GM18867 (cell line): ENCODE data around the gene TMEM63C.

ENCODE experiments used
- ATAC-seq: cut with Tn5 transposase; IDR thresholded peaks from one replicate; pipeline ENCODE4 v1.9.1; 2021; ENCODE audit warnings: mild to moderate bottlenecking, moderate library complexity; ENCODE audit not compliant: unreplicated experiment

Gene TMEM63C

DNA sequence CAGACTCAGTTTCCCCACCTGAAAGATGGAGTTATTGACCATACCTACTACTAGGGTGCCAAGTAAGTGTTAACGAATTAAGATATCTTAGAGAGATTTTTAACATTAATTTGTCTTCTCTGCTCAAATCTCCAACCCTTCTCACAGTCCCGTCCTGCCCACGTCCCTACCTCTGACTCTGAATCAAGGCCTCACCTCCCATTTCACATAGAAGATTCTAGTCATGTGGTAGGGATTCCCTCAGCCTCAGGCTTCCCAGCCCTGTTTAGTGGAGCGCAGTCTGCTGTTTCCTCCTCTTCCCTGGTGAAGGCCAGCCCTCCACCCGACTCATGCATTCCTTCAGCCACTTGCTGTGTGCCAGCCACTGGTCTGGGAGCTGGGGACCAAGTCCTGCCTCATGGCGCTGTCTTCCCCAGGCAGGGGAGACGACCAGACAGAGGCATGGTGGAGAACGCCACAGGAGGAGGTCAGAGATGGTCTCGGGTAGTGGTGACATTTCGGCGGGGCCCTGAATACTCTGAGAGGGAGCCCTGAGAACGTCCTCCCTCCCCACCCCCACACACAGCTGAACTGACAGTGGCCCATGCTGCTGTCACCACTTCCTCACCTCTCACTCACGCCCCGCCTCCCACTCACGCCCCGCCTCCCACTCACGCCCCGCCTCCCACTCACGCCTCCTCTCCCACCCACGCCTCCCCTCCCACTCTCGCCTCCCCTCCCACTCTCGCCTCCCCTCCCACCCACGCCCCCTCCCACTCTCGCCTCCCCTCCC, 38.8 kb downstream of the TMEM63C start:
- ATAC-seq = no peak

DNA sequence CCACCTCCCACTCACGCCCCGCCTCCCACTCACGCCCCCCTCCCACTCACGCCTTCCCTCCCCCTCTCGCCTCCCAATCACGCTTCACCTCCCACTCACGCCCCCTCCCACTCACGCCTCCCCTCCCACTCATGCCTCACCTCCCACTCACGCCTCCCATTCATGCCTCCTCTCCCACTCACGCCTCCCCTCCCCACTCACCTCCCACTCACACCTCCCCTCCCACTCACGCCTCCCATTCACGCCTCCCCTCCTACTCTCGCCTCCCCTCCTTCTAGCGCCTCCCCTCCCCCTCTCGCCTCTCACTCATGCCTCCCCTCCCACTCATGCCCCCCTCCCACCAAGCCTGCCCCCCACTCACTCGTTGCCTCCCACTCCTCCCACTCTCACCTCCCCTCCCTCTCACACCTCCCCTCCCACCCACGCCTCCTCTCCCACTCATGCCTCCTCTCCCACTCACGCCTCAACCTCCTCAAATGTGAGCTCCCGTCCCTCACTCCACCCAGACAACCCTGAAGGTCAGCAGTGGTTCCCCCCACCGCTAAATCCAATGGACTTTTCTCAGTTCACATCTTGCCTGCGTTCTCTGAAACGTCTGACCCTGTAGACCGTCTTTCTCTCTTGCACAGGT, 39.8 kb downstream of the TMEM63C start:
- ATAC-seq = no peak

DNA sequence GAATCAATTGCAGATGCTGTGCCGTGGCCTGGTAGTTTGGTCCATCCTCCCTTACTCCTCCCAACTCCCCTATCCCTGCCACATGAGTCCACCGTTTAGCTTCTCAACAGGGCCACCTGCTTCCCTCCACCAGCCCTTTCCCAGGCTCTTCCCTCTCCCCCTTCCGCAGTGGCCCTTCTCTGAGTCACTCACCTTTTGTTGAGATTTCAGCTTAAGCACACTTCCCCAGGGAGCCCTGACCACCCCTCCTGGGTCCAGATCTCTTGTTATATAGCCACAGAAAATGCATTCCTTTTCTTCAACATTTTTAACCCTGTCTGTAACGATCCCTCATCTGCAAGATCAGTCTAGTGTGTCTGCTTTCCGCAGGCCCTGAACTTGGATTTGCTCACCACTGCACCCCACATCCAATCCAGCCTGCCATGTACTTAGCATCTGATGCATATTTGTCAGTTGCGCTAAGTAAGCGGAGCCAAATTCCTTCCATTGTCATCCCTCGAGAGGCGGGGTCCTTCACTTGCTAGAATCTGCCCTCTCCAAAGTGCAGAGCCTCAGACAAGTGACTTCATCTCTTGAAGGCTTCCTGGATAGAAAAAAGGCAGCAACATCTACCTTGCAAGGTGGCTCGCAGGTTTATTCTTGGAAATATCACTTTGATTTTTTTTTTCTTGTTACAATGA, 41.1 kb downstream of the TMEM63C start:
- no peak for ATAC-seq

DNA sequence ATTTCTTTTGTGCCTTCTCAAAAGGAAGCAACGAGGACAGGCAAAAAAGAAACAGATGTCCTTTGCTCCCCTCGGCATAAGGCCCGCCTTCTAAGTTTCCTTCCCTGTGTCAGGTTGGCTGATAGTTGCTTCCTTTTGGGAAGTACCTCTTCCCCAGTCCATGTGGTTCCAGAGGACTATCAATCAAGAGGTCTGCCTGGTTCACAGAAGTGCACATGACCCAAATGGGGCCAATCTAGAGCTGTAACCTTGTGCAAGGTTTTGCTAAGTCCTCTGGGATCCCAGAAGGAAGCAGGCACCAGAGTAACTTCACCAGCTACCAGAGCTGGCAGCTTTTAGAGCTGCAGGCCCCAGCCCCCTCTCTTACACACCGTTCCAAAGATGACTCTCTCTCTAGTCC, 42.6 kb downstream of the TMEM63C start:
- ATAC-seq = no peak

DNA sequence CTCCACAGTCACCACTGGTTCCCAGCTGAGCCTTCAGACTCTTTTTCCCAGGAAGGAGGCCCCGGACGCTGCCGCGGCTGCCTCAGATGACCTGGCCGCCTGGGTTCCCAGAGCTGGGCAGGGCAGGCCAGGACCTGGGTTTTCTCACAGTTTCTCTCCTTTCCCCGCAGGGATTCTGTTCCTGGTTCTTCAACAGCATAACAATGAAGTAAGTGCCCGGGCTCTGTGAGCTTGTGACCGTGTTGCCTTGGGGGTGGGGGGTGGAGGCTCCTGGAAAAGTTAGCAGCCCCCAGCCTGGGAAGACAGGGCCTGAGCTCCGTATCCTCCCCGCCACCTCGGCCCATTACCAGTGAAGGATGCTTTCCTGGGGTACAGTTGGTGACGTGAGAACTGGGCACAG, 43.7 kb downstream of the TMEM63C start:
- no peak for ATAC-seq

DNA sequence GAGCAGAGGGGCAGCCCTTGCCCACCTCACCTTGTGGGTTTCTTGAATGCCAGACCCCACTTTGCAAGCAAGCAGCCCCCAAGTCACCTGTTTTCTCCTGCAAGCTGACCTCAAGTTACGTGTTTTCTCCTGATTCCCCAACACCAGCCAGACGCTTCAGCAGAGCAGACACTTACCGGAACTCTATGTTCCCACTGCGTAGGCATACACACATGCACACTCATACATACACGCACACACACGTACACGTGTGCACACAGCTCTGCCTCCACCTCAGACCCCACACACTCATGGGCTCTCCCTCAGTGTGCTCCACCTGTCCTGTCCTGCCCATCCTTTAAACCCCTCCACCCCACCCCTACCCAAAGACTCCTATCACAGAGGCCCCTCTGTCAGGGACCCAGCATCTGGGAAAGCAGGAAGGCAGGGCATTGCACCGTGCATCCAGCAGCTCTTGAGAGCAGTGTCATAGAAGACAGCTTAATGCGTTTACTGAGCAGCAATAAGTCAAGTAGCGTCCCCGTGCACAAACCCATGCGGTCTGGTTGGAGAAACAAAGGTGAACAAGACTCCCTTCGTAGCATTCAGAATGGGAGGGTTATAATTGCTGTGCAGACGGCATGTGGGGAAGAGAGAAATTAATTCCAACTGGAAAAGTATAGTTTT, 44.4 kb downstream of the TMEM63C start:
- ATAC-seq = no peak

DNA sequence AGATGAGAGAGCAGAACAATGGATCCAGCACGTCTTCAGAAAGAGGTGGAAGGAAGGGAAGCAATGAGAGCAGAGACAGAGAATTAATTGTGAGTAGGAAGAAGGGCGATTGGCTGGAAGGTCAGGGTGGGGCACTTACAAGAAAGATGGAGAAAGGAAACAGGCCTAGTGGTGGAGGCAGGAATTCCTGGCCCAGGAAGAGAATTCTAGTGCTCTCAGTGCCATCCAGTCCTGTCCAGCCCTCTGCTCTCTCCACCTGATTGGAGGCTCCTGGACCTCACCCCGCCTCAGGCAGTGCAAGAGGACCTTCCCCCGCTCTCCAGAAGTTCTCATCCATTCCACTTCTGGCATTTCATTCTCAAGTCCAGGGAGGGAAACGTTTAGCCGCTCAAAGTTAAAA, 46.5 kb downstream of the TMEM63C start:
- ATAC-seq = no peak

DNA sequence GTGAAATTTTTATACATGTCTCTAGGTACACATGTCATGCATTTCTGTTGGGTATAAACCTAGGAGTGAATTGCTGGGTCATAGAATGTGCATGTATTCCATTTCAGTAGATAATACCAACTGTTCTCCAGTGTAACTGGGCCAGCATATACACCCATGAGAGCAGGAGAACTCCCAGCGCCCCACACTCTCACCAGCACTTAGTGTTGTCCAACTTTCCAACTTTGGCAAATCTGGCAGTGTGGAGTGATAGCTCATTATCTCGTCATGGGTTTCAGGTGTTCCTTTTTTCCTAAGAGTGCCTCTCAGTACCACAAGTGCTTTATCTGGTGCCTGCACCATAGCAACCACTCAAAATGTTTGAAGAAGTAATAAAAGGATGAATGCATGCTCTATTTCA, 49.3 kb downstream of the TMEM63C start:
- ATAC-seq = no peak

DNA sequence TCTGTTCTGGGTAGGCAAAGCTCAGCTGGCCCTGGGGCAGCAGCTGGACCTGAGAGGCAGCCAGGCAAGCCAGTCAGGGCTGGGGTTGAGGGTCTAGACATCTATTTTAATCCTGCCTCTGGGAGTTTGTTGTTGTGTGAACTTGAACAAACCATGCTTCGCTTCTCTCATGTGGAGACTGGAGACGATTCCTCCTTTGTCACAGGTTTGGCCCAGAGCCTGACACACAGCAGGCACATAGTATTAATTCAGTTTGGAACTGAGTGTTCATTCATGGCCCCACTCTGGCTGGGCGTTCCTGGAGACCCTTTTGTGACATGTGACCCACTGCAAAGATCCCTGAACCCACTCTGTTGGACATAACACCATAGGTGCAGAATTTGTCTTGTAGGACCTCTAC, 50.1 kb downstream of the TMEM63C start:
- ATAC-seq = no peak

DNA sequence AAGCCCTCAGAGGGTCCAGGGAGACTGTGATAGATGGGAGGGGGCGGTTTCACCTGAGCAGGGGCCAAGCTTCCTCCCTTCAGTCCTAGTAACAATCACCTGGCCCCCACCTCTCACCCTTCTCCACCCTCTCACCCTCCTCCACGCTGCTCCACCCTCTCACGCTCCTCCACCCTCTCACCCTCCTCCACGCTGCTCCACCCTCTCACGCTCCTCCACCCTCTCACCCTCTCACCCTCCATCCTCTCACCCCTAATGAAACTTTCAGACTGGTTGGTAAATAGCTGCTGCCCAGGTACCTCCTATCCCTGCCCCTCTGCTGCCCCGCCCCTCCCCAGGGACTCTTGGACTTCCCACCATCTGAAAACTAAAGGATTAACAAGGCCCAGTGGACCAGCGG, 55.2 kb downstream of the TMEM63C start:
- ATAC-seq = no peak

DNA sequence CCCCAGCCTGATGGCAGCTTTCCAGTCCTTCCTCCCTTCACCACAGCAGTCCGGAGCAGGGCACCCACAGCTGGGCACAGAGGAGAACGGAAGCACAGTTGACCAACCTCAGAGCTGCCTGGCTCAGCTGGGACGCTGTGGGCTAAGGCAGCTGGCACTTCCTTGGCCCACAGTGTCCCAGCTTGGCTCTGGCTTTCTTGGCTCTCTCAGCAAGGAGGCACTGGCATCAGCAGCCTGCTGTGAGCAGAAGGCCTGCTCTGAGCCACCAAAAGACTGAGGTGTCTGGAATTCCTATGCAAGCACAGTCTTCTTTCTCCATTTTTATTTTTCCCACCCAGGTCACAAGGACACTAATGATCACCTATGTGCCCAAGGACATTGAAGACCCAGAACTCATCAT, 56.8 kb downstream of the TMEM63C start:
- no peak for ATAC-seq

DNA sequence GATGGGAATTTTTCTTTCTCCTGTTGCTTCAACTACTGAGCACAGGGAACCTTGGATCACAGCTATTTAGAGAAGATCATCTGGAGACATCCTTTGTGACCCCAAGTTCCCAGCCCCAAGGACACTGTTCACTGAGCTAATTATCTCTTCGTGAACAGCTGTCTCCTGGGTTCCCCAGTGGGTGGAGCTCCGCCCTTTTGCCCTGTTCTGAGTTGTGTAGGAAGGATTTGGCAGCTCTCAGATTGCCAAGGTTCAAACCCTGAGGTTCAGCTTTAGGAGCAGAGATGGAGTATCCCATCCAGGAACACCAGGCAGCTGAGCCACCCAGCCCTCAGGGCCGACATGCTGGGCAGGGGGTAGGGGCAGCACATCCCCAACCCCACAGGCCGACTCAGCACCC, 57.4 kb downstream of the TMEM63C start:
- no peak for ATAC-seq

DNA sequence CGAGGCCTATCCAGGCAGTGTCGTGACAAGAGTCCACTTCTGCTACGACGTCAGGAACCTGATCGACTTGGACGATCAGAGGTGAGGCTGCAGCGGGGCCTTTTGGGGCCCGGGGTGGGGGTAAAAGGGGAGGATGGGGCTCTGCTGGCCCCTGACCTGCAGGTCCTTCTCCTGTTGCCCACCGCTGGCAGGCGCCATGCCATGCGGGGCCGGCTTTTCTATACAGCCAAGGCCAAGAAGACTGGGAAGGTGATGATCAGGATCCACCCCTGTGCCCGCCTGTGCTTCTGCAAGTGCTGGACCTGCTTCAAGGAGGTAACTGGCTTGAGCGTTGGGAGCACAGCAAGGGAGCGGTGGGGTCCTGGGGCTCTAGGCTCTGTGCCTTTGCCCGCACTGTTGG, 57.8 kb downstream of the TMEM63C start:
- ATAC-seq = no peak

DNA sequence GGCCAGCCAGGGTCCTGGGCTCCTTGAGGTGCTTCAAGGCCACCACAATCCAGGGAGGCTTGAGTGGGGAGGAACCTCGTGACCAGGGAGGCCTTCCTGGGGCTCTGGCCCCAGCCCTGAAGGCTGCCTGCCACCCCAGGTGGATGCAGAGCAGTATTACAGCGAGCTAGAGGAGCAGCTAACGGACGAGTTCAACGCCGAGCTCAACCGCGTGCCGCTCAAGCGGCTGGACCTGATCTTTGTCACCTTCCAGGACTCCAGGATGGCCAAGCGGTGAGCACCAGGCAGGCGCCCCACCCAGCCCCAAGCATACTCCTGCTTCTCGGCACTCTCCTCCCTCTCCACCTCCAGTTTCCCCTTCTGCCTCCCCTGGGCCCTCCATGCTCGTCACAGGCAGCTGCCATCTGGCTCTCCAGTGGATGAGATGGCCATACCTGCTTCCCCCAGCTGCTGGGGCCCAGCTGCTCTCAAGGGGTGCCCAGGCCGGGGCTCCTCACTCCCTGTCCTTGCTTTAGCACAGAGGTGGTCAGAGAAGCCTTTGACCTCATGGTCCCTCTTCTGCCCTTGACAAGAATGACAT, 58.8 kb downstream of the TMEM63C start:
- ATAC-seq = no peak

DNA sequence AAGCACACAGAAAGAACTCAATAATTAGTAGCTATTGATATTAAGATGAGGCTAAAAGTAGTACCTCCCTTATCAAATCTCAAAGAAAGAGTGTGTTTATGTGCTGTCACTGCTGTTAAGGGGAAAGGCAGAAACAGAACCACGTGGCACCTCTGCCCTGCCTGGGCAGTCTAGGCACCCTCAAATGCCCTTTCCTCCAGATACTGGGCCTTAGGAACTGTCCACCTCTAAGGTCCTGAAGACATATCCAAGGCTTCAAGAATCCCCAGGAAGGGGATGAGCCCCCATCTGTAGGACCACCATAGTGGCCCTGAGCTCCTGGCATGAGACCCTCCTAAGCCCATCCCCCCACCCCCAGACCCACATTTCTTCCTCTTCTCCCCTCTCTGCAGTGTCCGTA, 60.4 kb downstream of the TMEM63C start:
- no peak for ATAC-seq

DNA sequence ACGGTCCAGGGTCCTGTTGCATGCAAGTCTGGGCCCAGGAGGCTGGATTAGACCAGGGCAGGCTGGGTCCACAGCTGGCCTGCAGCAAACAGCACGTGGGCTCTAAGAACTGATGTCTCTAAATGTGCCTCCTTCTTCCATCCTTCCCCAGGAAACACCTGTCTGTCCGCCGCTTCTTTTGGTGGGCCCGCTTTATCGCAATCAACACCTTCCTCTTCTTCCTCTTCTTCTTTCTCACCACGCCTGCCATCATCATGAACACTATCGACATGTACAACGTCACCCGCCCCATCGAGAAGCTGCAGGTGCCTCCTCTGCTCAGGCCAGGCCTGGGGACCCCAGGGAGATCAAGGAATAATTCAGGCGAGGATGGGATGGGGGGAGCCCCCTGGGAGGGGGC, 61.2 kb downstream of the TMEM63C start:
- ATAC-seq = no peak

DNA sequence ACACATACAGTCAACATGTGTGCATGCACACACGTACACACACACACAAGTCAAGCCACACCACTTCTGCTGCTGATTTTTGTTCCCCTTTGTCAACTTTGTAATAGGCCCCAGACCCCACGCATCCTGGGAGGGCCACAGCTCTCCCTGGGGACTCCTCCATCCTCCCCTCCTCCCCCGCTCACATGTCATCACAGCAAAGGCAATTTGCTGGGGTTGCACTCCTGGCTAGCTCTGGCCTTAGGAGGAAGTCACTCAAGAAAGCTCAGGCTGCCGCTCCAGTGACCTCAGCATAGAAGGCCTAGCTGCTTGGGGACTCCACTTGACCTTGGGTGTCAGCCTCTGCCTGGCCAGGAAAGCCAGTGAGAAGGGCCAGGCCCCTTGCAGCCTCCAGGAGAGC, 62.3 kb downstream of the TMEM63C start:
- ATAC-seq = no peak

DNA sequence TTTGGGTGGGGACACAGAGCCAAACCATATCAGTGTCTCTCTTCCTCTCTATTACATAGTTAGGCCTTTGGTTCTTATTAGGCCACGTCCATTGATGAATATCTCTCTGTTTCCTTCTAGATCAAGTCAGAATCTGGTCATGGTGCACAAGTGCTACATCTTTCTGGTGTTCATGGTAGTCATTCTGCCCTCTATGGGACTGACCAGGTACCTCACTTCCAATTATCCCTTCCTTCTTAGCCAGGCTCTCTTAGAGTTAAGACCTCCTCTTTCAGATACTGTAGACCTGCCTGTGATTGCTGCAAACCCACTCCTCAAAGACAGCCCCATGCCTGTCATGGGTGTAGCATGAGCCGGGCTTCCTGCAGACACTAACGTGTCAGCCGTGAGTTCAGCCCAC, 64.2 kb downstream of the TMEM63C start:
- ATAC-seq = no peak

DNA sequence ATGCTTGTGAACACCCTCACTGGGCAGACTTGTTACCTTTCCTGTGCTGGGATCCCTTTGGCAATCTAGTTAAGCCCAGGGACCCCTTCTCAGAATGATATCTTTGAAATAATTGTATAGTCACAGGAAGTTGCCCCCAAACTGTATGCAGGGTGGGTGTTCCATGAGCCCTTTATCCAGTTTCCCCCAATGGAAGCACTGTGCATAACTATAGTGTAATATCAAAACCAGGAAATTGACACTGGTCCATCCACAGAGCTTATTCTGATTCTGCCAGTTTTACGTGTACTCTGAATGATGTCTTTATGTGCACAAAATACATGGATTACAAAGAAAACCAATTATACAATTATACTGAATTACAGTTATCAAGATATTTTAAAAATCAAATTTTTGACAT, 65.2 kb downstream of the TMEM63C start:
- ATAC-seq = no peak

DNA sequence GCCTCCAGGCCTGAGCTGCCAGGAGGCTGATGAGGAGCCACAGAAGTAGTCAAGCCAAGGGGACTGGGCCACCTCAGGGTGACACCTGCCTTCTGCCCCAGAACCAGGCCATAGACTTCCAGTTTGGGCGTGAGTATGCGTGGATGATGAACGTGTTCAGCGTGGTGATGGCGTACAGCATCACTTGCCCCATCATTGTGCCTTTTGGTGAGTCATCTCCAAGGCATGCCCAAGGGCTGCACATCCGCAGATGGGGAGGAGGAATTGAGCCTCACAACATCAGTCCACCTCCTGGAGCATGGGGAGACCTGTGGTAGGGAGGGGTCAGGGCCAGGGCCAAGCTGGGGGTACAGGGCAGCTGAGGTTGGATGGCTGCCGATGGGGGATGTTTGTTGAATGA, 67.1 kb downstream of the TMEM63C start:
- ATAC-seq = no peak

DNA sequence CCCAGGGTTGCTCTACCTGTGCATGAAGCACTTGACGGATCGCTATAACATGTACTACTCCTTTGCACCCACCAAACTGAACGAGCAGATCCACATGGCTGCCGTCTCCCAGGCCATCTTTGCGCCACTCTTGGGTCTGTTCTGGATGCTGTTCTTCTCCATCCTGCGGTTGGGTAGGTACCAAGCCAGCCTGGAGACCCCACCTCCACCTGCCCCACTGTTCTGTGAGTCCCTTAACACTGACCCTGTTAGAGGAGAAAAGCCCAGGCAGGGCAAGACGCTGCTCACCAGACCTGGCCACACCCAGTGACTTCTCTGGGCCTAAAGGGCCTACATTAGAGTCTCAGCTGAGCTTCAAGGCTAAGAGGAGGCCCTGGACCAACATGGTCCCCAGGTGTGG, 67.7 kb downstream of the TMEM63C start:
- ATAC-seq = no peak
